A204.1 (cell line): ENCODE data around the gene PCDHB16.
"Not testable (repeated sequence)": the region's sequence is repeated elsewhere in the genome, so short reads cannot be mapped to it uniquely, and the experiment has no call there.

Experiments used
- FAIRE-seq: peaks from 2 replicates; lab custom pipeline; 2012; peaks lifted over from hg19 to GRCh38; lab: Jason Lieb, UNC

Gene PCDHB16

DNA sequence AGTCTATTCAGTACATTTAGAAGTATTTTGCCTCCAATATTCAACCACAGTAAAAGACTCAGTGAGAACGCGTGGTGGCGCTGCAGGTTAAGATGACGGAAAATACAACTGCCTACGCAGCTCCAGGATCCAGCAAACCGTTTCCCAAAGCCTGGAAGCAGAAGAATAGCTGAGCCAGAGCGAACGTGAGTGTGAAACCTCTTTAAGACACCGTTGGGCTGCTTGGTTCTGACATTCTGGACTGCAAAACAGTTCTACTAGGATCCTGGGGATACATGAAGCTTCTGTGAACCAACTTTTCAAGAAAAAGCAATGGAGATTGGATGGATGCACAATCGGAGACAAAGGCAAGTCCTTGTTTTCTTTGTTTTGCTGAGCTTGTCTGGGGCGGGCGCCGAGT is at the start of gene PCDHB16:
Gene PCDHB16 (plus strand): TSS at position 140 of the 400 bp plus-strand sequence. CDS start 173 bp downstream, at position 313.
- peak; percentile 95 for FAIRE-seq

DNA sequence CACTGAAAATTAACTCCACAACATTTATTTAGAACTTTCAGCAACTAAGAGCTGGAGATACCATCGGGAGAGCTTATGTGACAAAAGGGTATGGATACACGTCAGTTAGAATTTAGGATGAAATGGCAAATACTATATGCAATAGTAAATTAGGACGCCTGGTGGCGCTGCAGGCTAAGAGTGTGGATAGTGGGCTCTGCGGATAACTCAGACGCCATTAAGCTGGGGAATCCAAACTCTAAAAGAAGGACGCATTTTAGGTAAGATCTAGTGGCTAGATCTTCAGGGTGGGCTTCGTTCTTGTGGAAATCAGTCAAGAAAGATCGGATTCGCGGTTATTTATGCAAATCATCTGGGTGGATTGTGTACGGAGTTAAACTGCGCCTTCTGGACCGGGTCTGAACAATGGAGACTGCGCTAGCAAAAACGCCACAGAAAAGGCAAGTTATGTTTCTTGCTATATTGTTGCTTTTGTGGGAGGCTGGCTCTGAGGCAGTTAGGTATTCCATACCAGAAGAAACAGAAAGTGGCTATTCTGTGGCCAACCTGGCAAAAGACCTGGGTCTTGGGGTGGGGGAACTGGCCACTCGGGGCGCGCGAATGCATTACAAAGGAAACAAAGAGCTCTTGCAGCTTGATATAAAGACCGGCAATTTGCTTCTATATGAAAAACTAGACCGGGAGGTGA is 47.0 kb upstream of the PCDHB16 start, which contains the start of gene PCDHB5:
Gene PCDHB5 (plus strand): TSS at position 177 of the 688 bp plus-strand sequence. CDS start 229 bp downstream, at position 406.
- FAIRE-seq = peak; percentile 92

DNA sequence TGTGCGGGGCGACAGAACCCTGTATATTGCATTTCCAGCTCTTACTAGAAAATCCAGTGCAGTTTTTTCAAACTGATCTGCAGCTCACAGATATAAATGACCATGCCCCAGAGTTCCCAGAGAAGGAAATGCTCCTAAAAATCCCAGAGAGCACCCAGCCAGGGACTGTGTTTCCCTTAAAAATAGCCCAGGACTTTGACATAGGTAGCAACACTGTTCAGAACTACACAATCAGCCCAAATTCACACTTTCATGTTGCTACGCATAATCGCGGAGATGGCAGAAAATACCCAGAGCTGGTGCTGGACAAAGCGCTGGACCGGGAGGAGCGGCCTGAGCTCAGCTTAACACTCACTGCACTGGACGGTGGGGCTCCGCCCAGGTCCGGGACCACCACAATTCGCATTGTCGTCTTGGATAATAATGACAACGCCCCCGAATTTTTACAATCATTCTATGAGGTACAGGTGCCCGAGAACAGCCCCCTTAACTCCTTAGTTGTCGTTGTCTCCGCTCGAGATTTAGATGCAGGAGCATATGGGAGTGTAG is 46.4 kb upstream of the PCDHB16 start:
- no peak for FAIRE-seq

DNA sequence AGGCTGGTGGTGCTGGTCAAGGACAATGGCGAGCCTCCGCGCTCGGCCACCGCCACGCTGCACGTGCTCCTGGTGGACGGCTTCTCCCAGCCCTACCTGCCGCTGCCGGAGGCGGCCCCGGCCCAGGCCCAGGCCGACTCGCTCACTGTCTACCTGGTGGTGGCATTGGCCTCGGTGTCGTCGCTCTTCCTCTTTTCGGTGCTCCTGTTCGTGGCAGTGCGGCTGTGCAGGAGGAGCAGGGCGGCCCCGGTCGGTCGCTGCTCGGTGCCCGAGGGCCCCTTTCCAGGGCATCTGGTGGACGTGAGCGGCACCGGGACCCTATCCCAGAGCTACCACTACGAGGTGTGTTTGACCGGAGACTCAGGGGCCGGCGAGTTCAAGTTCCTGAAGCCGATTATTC is 44.8 kb upstream of the PCDHB16 start:
- FAIRE-seq = not testable (repeated sequence)

GRCh38 chr5:141149812-141150211 is 32.4 kb upstream of the PCDHB16 start, which contains the start of gene PCDHB6:
Gene PCDHB6 (plus strand): TSS chr5:141150057. CDS start chr5:141150258, 201 bp downstream.
- no peak for FAIRE-seq

DNA sequence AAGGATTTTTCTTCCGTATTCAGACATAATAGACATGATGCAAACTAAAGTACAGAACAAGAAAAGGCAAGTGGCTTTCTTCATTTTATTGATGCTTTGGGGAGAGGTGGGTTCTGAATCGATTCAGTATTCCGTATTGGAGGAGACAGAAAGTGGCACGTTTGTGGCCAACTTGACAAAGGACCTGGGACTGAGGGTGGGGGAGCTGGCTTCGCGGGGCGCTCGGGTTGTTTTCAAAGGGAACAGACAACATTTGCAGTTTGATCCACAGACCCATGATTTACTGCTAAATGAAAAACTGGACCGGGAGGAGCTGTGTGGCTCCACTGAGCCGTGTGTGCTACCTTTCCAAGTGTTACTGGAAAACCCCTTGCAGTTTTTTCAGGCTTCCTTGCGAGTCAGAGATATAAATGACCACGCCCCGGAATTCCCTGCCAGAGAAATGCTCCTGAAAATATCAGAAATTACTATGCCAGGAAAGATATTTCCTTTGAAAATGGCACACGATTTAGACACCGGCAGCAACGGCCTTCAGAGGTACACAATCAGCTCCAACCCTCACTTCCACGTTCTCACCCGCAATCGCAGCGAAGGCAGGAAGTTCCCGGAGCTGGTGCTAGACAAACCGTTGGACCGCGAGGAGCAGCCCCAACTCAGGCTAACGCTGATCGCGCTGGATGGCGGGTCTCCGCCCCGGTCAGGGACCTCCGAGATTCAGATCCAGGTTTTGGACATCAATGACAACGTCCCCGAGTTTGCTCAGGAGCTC is 31.8 kb upstream of the PCDHB16 start:
- no peak for FAIRE-seq

GRCh38 chr5:141150993-141151325 is 31.2 kb upstream of the PCDHB16 start:
- no peak for FAIRE-seq

- not testable (repeated sequence) for FAIRE-seq
Observed at GRCh38 chr5:141151632-141152031, 30.6 kb upstream of the PCDHB16 start.

DNA sequence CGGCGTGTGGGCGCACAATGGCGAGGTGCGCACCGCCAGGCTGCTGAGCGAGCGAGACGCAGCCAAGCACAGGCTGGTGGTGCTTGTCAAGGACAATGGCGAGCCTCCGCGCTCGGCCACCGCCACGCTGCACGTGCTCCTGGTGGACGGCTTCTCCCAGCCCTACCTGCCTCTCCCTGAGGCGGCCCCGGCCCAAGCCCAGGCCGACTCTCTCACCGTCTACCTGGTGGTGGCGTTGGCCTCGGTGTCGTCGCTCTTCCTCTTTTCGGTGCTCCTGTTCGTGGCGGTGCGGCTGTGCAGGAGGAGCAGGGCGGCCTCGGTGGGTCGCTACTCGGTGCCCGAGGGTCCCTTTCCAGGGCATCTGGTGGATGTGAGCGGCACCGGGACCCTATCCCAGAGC is 30.1 kb upstream of the PCDHB16 start:
- not testable (repeated sequence) for FAIRE-seq

DNA sequence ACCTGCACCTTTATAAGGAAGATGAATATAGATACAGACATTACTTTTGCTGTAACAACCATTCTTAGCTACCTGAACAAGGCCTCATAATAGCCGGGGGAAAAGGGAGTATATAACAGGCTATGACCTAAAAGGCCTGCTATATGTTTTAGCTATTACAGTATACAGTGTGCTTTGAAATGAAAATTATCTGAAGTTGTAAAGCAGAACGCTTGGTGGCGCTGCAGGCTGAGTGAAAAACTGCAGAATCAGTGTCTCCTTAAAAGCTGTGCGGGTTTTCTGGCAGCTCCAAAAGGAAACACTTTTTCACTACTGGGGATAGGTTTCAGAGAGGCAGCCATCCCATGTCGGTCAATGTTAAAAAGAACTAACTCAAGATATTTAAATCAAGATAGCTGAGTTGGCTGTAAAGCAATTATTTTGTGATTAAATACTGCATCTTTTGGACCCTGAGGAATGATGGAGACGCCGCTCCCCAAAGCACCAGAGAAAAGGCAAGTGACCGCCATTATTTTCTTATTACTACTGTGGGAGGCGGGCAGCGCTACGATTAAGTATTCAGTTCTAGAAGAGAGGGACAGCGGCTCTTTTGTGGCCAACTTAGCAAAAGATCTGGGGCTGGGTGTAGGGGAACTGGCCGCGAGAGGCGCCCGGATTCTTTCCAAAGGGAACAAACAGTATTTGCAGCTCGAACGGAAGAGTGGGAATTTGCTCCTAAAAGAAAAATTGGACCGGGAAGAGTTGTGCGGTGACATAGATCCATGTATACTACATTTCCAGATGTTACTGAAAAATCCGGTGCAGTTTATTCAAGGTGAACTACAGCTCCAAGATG is 26.4 kb upstream of the PCDHB16 start:
- FAIRE-seq = no peak

DNA sequence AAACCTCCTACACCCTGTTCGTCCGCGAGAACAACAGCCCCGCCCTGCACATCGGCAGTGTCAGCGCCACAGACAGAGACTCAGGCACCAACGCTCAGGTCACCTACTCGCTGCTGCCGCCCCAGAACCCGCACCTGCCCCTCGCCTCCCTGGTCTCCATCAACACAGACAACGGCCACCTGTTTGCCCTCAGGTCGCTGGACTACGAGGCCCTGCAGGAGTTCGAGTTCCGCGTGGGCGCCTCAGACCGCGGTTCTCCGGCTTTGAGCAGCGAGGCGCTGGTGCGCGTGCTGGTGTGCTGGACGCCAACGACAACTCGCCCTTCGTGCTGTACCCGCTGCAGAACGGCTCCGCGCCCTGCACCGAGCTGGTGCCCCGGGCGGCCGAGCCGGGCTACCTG is 24.8 kb upstream of the PCDHB16 start:
- not testable (repeated sequence) for FAIRE-seq

DNA sequence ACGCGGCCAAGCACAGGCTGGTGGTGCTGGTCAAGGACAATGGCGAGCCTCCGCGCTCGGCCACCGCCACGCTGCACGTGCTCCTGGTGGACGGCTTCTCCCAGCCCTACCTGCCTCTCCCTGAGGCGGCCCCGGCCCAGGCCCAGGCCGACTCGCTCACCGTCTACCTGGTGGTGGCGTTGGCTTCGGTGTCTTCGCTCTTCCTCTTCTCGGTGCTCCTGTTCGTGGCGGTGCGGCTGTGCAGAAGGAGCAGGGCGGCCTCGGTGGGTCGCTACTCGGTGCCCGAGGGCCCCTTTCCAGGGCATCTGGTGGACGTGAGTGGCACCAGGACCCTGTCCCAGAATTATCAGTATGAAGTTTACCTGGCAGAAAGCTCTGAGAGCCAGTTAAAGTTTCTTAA is 24.3 kb upstream of the PCDHB16 start:
- not testable (repeated sequence) for FAIRE-seq

GRCh38 chr5:141172381-141173204 is 9.6 kb upstream of the PCDHB16 start, which contains the start of gene PCDHB7:
Gene PCDHB7 (plus strand): TSS chr5:141172644. CDS start chr5:141172836, 192 bp downstream.
- FAIRE-seq = peak; percentile 80

DNA sequence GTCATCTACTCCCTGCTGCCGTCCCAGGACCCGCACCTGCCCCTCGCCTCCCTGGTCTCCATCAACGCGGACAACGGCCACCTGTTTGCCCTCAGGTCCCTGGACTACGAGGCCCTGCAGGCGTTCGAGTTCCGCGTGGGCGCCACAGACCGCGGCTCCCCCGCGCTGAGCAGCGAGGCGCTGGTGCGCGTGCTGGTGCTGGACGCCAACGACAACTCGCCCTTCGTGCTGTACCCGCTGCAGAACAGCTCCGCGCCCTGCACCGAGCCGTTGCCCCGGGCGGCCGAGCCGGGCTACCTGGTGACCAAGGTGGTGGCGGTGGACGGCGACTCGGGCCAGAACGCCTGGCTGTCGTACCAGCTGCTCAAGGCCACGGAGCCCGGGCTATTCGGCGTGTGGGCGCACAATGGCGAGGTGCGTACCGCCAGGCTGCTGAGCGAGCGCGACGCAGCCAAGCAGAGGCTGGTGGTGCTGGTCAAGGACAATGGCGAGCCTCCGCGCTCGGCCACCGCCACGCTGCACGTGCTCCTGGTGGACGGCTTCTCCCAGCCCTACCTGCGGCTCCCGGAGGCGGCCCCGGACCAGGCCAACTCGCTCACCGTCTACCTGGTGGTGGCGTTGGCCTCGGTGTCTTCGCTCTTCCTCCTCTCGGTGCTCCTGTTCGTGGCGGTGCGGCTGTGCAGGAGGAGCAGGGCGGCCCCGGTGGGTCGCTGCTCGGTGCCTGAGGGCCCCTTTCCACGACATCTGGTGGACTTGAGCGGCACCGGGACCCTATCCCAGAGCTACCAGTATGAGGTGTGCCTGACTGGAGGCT is 7.7 kb upstream of the PCDHB16 start:
- FAIRE-seq = not testable (repeated sequence)

DNA sequence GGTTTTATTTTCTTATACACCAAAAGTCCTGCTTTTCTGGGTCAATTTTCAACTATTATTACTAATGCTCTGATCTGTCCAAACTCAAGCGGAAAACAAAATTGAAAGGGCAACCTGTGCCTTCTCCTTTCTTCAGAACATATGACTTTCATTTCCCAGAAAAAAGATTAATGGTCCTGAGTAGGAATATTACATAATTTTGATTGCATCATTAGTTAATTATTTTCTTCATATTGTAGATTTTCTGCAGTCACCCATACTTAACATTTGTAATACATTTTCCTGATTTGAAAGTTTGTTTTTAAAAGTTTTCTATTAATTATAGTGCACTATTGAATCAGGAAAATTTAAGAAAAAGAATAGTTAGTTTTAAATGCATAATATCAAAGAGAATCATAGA is 6.3 kb upstream of the PCDHB16 start:
- peak; percentile 99 for FAIRE-seq

DNA sequence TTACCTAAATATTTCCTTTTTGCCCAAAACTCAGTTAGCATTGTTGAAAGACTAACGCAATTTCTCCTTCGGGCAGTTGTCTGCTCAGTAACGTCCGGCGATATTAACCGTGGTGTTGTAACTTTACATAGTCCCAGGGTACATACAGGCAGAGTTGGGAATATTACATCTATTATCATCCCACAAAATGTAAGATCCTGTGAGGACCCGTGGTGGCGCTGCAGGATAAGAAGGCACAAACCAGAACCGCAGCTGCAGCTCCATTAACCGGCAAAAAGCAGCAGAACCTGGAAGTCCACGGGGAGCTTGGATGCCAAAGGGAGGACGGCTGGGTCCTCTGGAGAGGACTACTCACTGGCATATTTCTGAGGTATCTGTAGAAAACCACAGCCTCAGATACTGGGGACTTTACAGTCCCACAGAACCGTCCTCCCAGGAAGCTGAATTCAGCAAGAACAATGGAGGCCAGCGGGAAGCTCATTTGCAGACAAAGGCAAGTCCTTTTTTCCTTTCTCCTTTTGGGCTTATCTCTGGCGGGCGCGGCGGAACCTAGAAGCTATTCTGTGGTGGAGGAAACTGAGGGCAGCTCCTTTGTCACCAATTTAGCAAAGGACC is 4.5 kb upstream of the PCDHB16 start, which contains the start of gene PCDHB8:
Gene PCDHB8 (plus strand): TSS at position 214 of the 615 bp plus-strand sequence. CDS start 245 bp downstream, at position 459.
- FAIRE-seq = not testable (repeated sequence)

DNA sequence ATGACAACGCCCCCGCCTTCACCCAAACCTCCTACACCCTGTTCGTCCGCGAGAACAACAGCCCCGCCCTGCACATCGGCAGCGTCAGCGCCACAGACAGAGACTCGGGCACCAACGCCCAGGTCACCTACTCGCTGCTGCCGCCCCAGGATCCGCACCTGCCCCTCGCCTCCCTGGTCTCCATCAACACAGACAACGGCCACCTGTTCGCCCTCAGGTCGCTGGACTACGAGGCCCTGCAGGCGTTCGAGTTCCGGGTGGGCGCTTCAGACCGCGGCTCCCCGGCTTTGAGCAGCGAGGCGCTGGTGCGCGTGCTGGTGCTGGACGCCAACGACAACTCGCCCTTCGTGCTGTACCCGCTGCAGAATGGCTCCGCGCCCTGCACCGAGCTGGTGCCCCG is 2.8 kb upstream of the PCDHB16 start:
- not testable (repeated sequence) for FAIRE-seq

GRCh38 chr5:141179876-141180275 is 2.3 kb upstream of the PCDHB16 start:
- not testable (repeated sequence) for FAIRE-seq

GRCh38 chr5:141180313-141180712 is 1.9 kb upstream of the PCDHB16 start:
- FAIRE-seq = no peak
